OCI-LY7 (cell line): ENCODE results near the gene LILRB5. TPM values are rescaled to one million over a fixed set of nuclear protein-coding genes. Genes with fewer than 3 reads are reported as not detected.

ENCODE experiments used
- BruUV-seq: library from RNA; stranded (reverse); fragments of 400-500 nt; replicated peaks from 2 replicates; lab custom pipeline; 2021; lab: Mats Ljungman, UMichigan
- CTCF ChIA-PET: fragments of 300-600 bp; sonication (Branson Sonifier 250); formaldehyde crosslinking; loops from one replicate; lab custom pipeline; 2022; ENCODE audit warnings: antibody characterized with exemption; ENCODE audit not compliant: unreplicated experiment; lab: Charles Lee
- POLR2A ChIA-PET: fragments of 300-600 bp; sonication (Branson Sonifier 250); formaldehyde crosslinking; loops from one replicate; lab custom pipeline; 2022; ENCODE audit warnings: antibody characterized with exemption; lab: Charles Lee
- DNase-seq: peaks from one replicate; pipeline ENCODE4 v3.0.0-alpha.2; 2015; ENCODE audit warnings: low spot score
- H2AFZ ChIP-seq: fragments of 200-600 bp; sonication (generic), shearing (Covaris generic); 2 replicates; pipeline ENCODE4 v1.6.1; 2014; ENCODE audit warnings: mild to moderate bottlenecking, antibody characterized with exemption, low read length, moderate library complexity
- H3K27ac ChIP-seq: fragments of 200-600 bp; sonication (generic); 2 replicates; pipeline ENCODE4 v1.5.1; 2014; ENCODE audit warnings: mixed run types, low read depth, mild to moderate bottlenecking, moderate library complexity, low read length, inconsistent platforms; ENCODE audit not compliant: poor library complexity, severe bottlenecking
- H3K36me3 ChIP-seq: fragments of 200-600 bp; sonication (generic); 2 replicates; pipeline ENCODE4 v1.6.1; 2014; ENCODE audit warnings: mild to moderate bottlenecking, antibody characterized with exemption, low read length, moderate library complexity, mixed read lengths; ENCODE audit not compliant: insufficient read depth
- H3K4me1 ChIP-seq: fragments of 200-600 bp; sonication (generic); 2 replicates; pipeline ENCODE4 v1.5.1; 2014; ENCODE audit warnings: mild to moderate bottlenecking, low read length; ENCODE audit not compliant: insufficient read depth, poor library complexity, severe bottlenecking
- H3K4me2 ChIP-seq: fragments of 200-600 bp; sonication (generic); 2 replicates; pipeline ENCODE4 v1.6.1; 2014; ENCODE audit warnings: mild to moderate bottlenecking, low read length
- H3K4me3 ChIP-seq: fragments of 200-600 bp; sonication (generic); 2 replicates; pipeline ENCODE4 v1.5.1; 2014; ENCODE audit warnings: mild to moderate bottlenecking, low read depth, low read length; ENCODE audit not compliant: poor library complexity, severe bottlenecking
- H3K79me2 ChIP-seq: fragments of 200-600 bp; sonication (generic); 2 replicates; pipeline ENCODE4 v1.6.1; 2016; ENCODE audit warnings: low read depth, mild to moderate bottlenecking, low read length, moderate library complexity, mixed read lengths; ENCODE audit not compliant: insufficient read depth
- H3K9me2 ChIP-seq: fragments of 200-600 bp; sonication (generic); 2 replicates; pipeline ENCODE4 v1.6.1; 2016; ENCODE audit warnings: mild to moderate bottlenecking, low read length, mixed read lengths; ENCODE audit not compliant: insufficient read depth
- H3K9me3 ChIP-seq: fragments of 200-600 bp; sonication (generic); 2 replicates; pipeline ENCODE4 v1.6.1; 2014; ENCODE audit warnings: mild to moderate bottlenecking, mixed run types, low read length, mixed read lengths
- H4K20me1 ChIP-seq: fragments of 200-600 bp; sonication (generic); 2 replicates; pipeline ENCODE4 v1.6.1; 2014; ENCODE audit warnings: mild to moderate bottlenecking, antibody characterized with exemption, low read length, moderate library complexity, mixed read lengths; ENCODE audit not compliant: insufficient read depth
- CTCF ChIP-seq: fragments of 200-600 bp; sonication (generic); conservative IDR thresholded peaks from 2 replicates; pipeline ENCODE4 v1.5.1; 2014; ENCODE audit warnings: mild to moderate bottlenecking, antibody characterized with exemption, low read length, moderate library complexity, mixed read lengths
- EZH2phosphoT487 ChIP-seq: fragments of 200-600 bp; sonication (generic); IDR thresholded peaks from 2 replicates; pipeline ENCODE4 v1.6.1; 2018; ENCODE audit warnings: low read depth, borderline replicate concordance, mild to moderate bottlenecking, mixed run types, antibody characterized with exemption, low read length, moderate library complexity, mixed read lengths
- intact Hi-C: fragments of 100-400 bp; cut with micrococcal nuclease; formaldehyde crosslinking; loops from one replicate; pipeline ENCODE4 v1.10.0; 2022; ENCODE audit not compliant: unreplicated experiment
- total RNA-seq, 2 experiments: library from RNA; depleted of rRNA in 1 of 2; stranded (reverse); fragments of >200 nt in 1 of 2; shearing (Covaris generic) in 1 of 2; gene quantifications; 2 replicates each; pipeline ENCODE4 v1.2.3, GENCODE V29; 2014 to 2022

LILRB5 gene
- total RNA-seq, 2 experiments from 2014 or later = not detected

- H3K4me2 ChIP-seq = no peak overlapping the region
- BruUV-seq = no TSS peak
- no peaks in the 10 kb centered on the region for H3K36me3 ChIP-seq
- no peak overlapping the region for H3K27ac ChIP-seq
- H4K20me1 ChIP-seq = no peaks in the 10 kb centered on the region
- H3K4me3 ChIP-seq = no peak overlapping the region
- peaks cover 6% of the 10 kb centered on the region; the same call in 1 of the 2 replicates for H3K9me3 ChIP-seq
- intact Hi-C loops = loop anchor here (1.0 kb wide), 1 partner anchor 63 kb away; no protein-coding TSS in a partner anchor
- H3K9me2 ChIP-seq = no peaks in the 10 kb centered on the region
- no peaks in the 10 kb centered on the region for H3K79me2 ChIP-seq
- CTCF ChIA-PET = no interaction called here
- no peaks in the 10 kb centered on the region for H3K4me1 ChIP-seq
- POLR2A ChIA-PET = no interaction called here
- TF ChIP-seq CTCF = peak; percentile 99
- no peak for TF ChIP-seq EZH2phosphoT487
- DNase-seq = peak; percentile 76
- no peak overlapping the region for H2AFZ ChIP-seq
Measured at GRCh38 chr19:54231077-54231931, 25.8 kb downstream of the LILRB5 start.

GRCh38 chr19:54230031-54230430, 27.0 kb downstream of the LILRB5 start:
- no peaks in the 10 kb centered on the region for H3K79me2 ChIP-seq
- no peak for TF ChIP-seq CTCF
- no peak for TF ChIP-seq EZH2phosphoT487
- no peak overlapping the region for H3K4me2 ChIP-seq
- H3K9me2 ChIP-seq = no peaks in the 10 kb centered on the region
- H4K20me1 ChIP-seq = no peaks in the 10 kb centered on the region
- H3K4me1 ChIP-seq = no peaks in the 10 kb centered on the region
- intact Hi-C loops = no loop called here
- ChIA-PET CTCF (no interaction called here), POLR2A (no interaction called here)
- no peak overlapping the region for H3K4me3 ChIP-seq
- no peaks in the 10 kb centered on the region for H3K36me3 ChIP-seq
- no TSS peak for BruUV-seq
- no peak overlapping the region for H3K27ac ChIP-seq
- no peak for DNase-seq
- H3K9me3 ChIP-seq = peaks cover 4% of the 10 kb centered on the region; the same call in 1 of the 2 replicates
- no peak overlapping the region for H2AFZ ChIP-seq

- BruUV-seq = no TSS peak
- POLR2A ChIA-PET = no interaction called here
- intact Hi-C loops = no loop called here
Measured at GRCh38 chr19:54229146-54229545, 27.9 kb downstream of the LILRB5 start.

More at GRCh38 chr19:54229146-54229545, 27.9 kb downstream of the LILRB5 start:
- Histone ChIP-seq H3K79me2 (no peaks in the 10 kb centered on the region), H3K4me1 (no peaks in the 10 kb centered on the region), H3K27ac (no peak overlapping the region), H3K4me3 (no peak overlapping the region), H3K4me2 (no peak overlapping the region), H3K36me3 (no peaks in the 10 kb centered on the region), H3K9me2 (no peaks in the 10 kb centered on the region), H3K9me3 (no peaks in the 10 kb centered on the region), H4K20me1 (no peaks in the 10 kb centered on the region), H2AFZ (no peak overlapping the region)
- no peak for TF ChIP-seq EZH2phosphoT487
- no peak for TF ChIP-seq CTCF
- no peak for DNase-seq
- CTCF ChIA-PET = no interaction called here
